GM21367 (cell line): ENCODE results near the gene LARGE1.
"Not testable (repeated sequence)": the region's sequence is repeated elsewhere in the genome, so short reads cannot be mapped to it uniquely, and the experiment has no call there.

Experiments used
- ATAC-seq: cut with Tn5 transposase; IDR thresholded peaks from one replicate; pipeline ENCODE4 v1.9.1; 2021; ENCODE audit not compliant: unreplicated experiment

LARGE1 gene

GRCh38 chr22:33858653-33859052 is 61.6 kb downstream of the LARGE1 start:
- not testable (repeated sequence) for ATAC-seq

GRCh38 chr22:33857767-33858166 is 62.5 kb downstream of the LARGE1 start:
- not testable (repeated sequence) for ATAC-seq

- ATAC-seq: no peak
These were observed 65.6 kb downstream of the LARGE1 start for GRCh38 chr22:33854724-33855123.

- ATAC-seq: no peak
These were observed 66.8 kb downstream of the LARGE1 start for GRCh38 chr22:33853200-33854097.

GRCh38 chr22:33851821-33852384 is 68.4 kb downstream of the LARGE1 start:
- ATAC-seq: no peak

GRCh38 chr22:33851240-33851639 is 69.0 kb downstream of the LARGE1 start:
- ATAC-seq: no peak

GRCh38 chr22:33850724-33851123 is 69.6 kb downstream of the LARGE1 start:
- no peak for ATAC-seq

GRCh38 chr22:33850193-33850592 is 70.1 kb downstream of the LARGE1 start:
- ATAC-seq: no peak

- ATAC-seq: no peak
These were observed 72.0 kb downstream of the LARGE1 start for GRCh38 chr22:33848251-33848650.

GRCh38 chr22:33844273-33844672 is 76.0 kb downstream of the LARGE1 start:
- no peak for ATAC-seq

- ATAC-seq: no peak
These were observed 77.7 kb downstream of the LARGE1 start for GRCh38 chr22:33842421-33843094.

- no peak for ATAC-seq
These were observed 78.3 kb downstream of the LARGE1 start for GRCh38 chr22:33842006-33842354.

- no peak for ATAC-seq
These were observed 78.8 kb downstream of the LARGE1 start for GRCh38 chr22:33841281-33842005.

- no peak for ATAC-seq
These were observed 81.6 kb downstream of the LARGE1 start for GRCh38 chr22:33838644-33839043.

GRCh38 chr22:33837826-33838225 is 82.5 kb downstream of the LARGE1 start:
- no peak for ATAC-seq

GRCh38 chr22:33835265-33835664 is 85.0 kb downstream of the LARGE1 start:
- no peak for ATAC-seq

- ATAC-seq: no peak
These were observed 87.6 kb downstream of the LARGE1 start for GRCh38 chr22:33832558-33833151.

- ATAC-seq: no peak
These were observed 88.6 kb downstream of the LARGE1 start for GRCh38 chr22:33831651-33832050.

GRCh38 chr22:33831207-33831606 is 89.1 kb downstream of the LARGE1 start:
- no peak for ATAC-seq

GRCh38 chr22:33829546-33830280 is 90.6 kb downstream of the LARGE1 start:
- ATAC-seq: no peak
